T follicular helper cell (primary cell): Measurements from ENCODE around the gene TCP11.
A peak's percentile ranks its signal among the peaks of the same experiment; 100 is the strongest.
"Not testable (repeated sequence)": the region's sequence is repeated elsewhere in the genome, so short reads cannot be mapped to it uniquely, and the experiment has no call there.

Source experiments
- DNase-seq: peaks from one replicate; pipeline ENCODE4 v3.0.0-alpha.2; 2020; ENCODE audit warnings: low read depth

Gene TCP11

GRCh38 chr6:35146453-35146852, 5.3 kb upstream of the TCP11 start:
- no peak for DNase-seq

DNA sequence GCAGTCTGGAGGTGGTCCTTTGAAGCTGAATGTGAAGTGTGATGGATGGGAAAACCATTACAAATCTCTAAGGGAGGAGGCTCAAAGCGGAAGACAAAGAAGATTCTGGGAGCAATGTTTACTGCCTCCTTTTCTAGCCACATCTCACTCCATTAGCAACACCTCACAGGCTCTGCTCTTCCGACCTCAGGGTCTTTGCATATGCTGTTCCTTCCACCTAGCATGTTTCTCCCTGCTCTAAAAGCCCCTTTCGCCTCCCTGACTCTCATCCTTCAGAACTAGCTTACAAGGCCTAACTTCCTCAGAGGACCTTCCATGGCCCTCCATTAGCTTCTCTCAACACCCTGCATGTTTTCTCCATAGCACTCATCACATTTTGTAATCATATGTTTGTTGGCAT, 4.6 kb upstream of the TCP11 start:
- no peak for DNase-seq

DNA sequence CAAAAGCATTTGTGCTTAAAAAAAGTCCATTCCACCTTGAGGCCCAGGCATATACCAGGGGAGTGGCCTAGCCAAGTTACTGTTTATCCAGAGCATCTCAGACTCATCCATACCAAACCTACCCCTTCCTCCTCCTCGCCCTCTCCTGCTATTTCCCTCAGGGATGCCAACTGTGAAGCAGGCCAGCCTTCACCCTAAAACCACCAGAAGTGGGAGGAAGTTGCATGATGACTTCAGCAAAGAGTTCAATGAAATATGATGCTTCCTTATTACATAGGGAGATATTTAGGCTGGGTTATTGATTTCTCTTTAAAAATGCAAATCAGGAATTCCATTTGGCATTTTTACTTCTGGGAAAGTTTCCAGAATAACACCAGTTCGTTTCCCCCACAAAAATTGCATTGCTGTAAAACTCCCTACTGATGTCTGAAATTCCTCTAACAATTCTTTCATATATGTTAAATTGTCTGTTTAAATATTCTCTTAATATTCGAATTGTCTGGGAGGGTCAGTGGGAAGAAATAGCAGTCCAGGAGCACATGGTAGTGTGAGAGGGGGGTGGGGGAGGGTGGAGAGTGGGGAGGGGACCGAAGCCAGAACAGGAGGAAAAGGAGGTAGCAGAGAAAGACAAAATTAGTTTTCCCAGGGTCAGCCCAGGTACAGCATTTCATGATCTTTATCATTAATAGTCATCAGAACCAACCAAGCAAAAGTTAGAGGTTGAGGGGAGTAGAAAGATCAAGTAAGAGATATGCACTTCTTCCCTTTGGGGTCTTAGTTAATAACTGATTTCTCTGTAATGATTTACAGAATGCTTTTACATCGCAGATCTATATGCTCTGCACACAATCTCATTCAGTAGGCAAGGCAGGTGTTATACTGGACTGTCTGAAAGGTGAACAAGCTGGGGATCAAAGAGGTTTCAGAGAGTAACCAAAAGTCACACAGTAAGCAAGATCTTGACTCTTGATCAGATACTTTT, 1.7 kb upstream of the TCP11 start:
- DNase-seq, result no peak

DNA sequence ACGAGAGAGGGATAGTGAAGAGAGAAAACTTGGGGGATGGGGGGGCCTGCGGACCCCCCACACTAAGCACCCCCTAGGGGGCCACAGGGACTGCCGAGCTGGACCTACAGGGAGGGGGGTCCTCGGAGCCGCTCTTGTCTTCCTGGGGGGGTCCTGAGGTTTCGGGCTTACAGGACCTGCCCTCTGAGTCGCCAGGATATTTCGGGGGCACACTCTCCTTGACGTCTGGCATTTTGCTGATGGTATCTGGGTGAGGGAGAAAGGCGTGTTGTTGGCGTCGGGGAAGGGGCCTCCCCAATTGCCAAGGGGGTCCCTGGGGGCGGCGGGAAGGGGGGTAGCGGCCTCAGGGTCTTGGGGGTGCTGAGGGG, 516 bp downstream of the TCP11 start:
- DNase-seq, result no peak

DNA sequence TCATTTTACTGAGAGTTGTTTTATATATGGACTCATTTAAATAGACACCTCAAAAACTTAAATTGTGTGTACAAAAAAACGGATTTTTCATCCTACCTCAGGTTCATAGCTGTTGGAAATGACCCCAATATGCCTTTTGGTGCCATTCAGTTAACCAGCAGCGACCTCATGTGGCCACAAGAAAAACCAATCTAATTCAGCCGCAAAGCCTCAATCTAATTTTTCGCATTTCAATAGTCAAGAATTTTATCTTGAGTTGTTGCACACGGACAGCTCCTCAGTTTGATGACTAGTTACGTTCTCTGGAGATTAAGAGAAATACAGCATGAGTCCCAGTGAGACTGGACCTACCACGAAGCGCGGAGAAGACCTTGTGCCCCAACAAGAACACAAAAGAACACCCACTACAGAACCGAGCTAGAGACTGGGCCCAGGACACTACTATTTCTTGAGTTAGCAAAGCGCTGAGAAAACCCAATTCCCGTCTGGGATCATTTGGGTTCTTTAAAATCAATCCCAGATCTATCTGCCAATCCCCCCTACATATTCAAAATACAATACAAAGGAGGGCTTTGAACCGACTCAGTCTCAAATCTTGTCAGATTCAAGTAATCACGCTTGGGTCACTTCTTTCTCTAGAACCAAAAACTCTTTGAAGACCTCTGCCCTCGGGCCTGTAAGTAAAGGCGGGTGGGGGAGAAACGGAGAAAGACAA, 1.1 kb downstream of the TCP11 start:
- peak; percentile 15 for DNase-seq

- no peak for DNase-seq
Measured at GRCh38 chr6:35139470-35139869, 1.7 kb downstream of the TCP11 start.

DNA sequence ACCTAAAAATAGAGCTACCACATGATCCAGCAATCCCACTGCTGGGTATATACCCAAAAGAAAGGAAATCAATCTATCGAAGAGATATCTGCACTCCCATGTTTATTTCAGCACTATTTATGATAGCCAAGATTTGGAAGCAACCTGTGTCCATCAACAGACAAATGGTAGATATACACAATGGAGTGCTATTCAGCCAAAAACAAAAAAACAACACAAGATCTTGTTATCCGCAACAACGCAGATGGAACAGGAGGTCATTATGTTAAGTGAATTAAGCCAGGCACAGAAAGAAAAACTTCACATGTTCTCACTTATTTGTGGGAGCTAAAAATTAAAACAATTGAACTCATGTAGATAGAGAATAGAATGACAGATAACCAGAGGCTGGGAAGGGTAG, 2.9 kb downstream of the TCP11 start:
- DNase-seq, result not testable (repeated sequence)

- DNase-seq, result no peak
Measured at GRCh38 chr6:35136185-35136584, 5.0 kb downstream of the TCP11 start.

DNA sequence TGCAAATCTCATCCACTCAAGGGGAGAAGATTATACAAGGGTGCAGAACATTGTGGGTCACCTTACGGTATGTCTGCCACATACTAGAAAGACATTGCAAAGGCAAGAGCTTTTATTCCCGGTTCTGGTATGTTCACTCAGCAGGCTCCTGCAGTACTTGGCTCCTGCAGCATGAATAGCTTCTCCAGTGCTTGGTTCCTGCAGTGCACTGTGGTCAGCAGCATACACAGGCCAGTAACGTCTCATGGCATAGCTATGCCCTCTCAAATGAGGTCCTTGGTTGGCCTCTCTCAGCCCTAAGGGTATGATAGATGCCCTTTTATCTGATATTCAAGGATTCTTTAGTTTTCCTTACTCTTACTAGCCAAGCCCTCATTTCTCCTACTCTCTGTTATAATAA, 12.6 kb downstream of the TCP11 start:
- no peak for DNase-seq

DNA sequence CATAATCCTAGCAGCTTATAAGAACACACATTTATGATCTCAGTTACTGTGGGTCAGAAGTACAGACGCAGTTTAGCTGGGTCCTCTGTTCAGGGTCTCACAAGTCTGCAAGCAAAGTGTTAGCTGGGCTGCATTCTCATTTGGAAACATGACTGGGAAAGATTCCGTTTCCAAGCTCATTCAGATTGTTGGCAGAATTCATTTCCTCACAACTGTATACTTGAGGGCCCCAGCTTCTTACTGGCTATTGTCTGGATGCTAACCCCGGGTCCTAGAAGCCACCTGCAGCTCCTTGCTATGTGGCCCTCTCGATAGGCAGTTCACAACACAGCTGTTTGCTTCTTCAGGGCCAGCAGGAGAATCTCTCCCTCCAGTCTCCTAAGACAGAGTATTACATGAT, 13.1 kb downstream of the TCP11 start:
- no peak for DNase-seq

DNA sequence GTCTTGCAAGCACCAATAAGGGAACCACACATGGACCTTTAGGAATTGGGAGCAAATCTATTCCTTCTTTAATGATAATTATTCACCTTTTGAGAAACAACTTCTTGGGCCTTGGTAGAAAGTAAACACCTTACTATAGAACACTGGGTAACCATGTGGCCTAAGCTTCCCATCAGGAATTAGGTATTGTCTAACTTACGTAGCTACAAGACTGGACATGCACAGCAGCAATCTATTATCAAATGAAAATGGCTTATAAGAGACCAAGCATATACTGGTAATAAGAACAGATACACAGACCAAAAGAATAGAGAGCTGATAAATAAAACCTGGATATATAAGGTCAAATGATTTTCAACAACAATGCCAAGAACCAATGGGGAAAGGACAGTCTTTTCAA, 16.8 kb downstream of the TCP11 start:
- no peak for DNase-seq

- DNase-seq, result no peak
Measured at GRCh38 chr6:35120746-35121145, 20.4 kb downstream of the TCP11 start.

DNA sequence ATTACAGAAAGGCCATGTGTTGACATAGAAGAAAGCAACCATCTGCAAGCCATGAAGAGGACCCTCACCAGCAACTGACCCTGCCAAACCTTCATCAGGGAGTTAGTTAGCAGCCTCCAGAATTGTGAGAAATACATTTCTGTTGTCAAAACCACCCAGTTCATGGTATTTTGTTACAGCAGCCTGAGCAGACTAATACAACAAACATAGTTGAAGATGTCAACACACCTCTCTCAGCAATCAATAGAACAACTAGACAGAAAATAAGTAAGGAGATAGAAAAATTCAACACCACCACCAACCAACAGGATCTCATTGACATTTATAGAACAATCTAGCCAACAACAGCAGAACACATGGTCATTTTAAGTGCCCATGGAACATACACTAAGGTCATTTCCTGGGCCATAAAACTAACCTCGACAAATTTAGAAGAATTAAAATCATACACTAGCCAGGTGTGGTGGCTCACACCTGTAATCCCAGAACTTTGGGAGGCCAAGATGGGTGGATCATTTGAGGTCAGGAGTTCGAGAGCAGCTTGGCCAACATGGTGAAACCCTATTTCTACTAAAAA, 32.7 kb downstream of the TCP11 start:
- no peak for DNase-seq

DNA sequence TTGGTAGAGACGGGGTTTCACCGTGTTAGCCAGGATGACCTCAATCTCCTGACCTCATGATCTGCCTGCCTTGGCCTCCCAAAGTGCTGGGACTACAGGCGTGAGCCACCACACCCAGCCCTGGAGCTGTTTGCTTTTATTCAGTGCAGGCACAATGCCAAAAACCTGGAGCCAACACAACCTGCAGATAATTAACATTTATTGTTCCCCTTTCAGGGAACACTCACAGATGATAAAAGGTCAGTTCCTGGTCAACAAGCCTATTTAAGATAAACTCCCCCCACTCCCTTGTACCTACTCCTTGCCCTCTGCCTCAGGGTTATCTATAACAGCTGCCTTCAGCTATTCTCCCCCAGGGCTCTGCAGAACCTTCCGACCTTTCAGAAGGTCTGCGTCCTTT, 33.4 kb downstream of the TCP11 start:
- not testable (repeated sequence) for DNase-seq

GRCh38 chr6:35107208-35107607, 33.9 kb downstream of the TCP11 start:
- not testable (repeated sequence) for DNase-seq

DNA sequence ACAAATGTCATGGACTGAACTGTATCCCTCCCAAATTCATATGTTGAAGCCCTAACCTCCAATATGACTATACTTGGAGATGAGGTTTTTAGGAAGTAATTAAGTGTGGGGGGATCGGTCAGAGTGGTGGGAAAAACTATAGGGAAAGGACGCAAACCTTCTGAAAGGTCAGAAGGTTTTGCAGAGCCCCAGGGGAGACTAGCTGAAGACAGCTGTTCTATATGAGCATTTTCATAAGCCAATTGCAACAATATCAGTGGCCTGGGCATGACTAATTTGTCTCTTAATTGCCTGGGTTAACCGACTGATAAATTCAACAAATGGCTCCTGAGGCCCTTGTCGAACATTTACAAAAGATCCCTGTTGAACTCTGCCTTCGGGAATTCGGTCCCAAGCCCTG, 35.1 kb downstream of the TCP11 start:
- not testable (repeated sequence) for DNase-seq

DNA sequence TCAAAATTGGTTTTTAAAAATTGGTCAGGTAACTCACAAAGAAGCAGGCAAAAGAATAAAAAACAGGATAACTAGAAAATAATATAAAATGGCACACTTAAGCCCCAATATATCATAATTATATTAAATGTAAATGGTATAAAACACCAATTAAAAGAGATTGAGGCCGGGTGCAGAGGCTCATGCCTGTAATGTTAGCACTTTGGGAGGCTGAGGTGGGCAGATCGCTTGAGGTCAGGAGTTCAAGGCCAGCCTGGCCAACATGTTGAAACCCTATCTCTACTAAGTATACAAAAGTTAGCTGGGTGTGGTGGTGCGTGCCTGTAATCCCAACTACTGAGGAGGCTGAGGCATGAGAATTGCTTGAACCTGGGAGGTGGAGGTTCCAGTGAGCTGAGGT, 36.1 kb downstream of the TCP11 start:
- DNase-seq, result no peak

- no peak for DNase-seq
Measured at GRCh38 chr6:35099116-35099515, 42.0 kb downstream of the TCP11 start.

- no peak for DNase-seq
Measured at GRCh38 chr6:35096129-35096862, 44.8 kb downstream of the TCP11 start.

GRCh38 chr6:35094183-35094582, 47.0 kb downstream of the TCP11 start:
- no peak for DNase-seq

DNA sequence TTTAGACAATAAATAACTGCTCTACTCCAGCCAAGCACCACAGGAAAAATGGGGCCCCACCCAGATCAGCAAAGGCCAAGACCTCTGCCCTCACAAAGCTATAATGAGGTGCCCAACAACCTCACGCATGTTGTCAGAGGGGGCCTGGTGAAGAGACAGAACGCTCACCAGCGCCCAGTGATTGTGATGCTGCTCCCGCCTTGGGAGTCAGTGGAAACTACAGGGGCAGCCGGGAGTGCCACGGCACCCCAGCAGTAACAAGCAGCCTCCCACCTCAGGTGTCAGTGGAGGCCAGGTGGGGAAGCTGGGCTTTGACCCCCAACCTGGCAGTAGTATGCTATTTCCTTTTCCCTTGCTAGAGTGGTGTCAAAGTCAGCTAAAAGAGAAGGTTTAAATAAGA, 47.4 kb downstream of the TCP11 start:
- no peak for DNase-seq

- no peak for DNase-seq
Measured at GRCh38 chr6:35093118-35093445, 48.1 kb downstream of the TCP11 start.
